ENCODE measurements around the gene ASB1.

Gene ASB1

GRCh38 chr2:238430781-238431180, 4.1 kb downstream of the ASB1 start:
- no peak for ATAC-seq
- TF ChIP-seq CREB5 (CRISPR knock-in tag; IDR thresholded peaks at IDR 0.05; ENCODE audit: low read depth): no peak
- no peak for TF ChIP-seq TCF4 (CRISPR knock-in tag; IDR thresholded peaks at IDR 0.05; ENCODE audit: borderline replicate concordance)
- TF ChIP-seq ISL1 (CRISPR knock-in tag; IDR thresholded peaks at IDR 0.05): no peak
- no peak for TF ChIP-seq PATZ1 (CRISPR knock-in tag; IDR thresholded peaks at IDR 0.05; ENCODE audit: borderline replicate concordance)
- no peak for TF ChIP-seq PPARA (CRISPR knock-in tag; IDR thresholded peaks at IDR 0.05; ENCODE audit: borderline replicate concordance)
- TF ChIP-seq BACH2 (CRISPR knock-in tag; IDR thresholded peaks at IDR 0.05; ENCODE audit: borderline replicate concordance): no peak
- no peak for TF ChIP-seq RARB (CRISPR knock-in tag; IDR thresholded peaks at IDR 0.05)
- TF ChIP-seq ZNF70 (CRISPR knock-in tag; IDR thresholded peaks at IDR 0.05): no peak
- no peak for TF ChIP-seq ZNF8 (CRISPR knock-in tag; IDR thresholded peaks at IDR 0.05)
- no peak for TF ChIP-seq ZFP3 (CRISPR knock-in tag; IDR thresholded peaks at IDR 0.05)
- TF ChIP-seq ESRRG (CRISPR knock-in tag; IDR thresholded peaks at IDR 0.05): no peak
- TF ChIP-seq GLIS3 (CRISPR knock-in tag; IDR thresholded peaks at IDR 0.05): no peak
- TF ChIP-seq ZFP30 (CRISPR knock-in tag; IDR thresholded peaks at IDR 0.05): no peak
- TF ChIP-seq SNAI2 (CRISPR knock-in tag; IDR thresholded peaks at IDR 0.05): no peak

- TF ChIP-seq TOX (CRISPR knock-in tag; IDR thresholded peaks at IDR 0.05; ENCODE audit: borderline replicate concordance) (no peak), ISL1 (CRISPR knock-in tag; IDR thresholded peaks at IDR 0.05) (no peak), ESRRG (CRISPR knock-in tag; IDR thresholded peaks at IDR 0.05) (no peak), RARB (CRISPR knock-in tag; IDR thresholded peaks at IDR 0.05) (no peak), ARNTL (CRISPR knock-in tag; IDR thresholded peaks at IDR 0.05; ENCODE audit: borderline replicate concordance, low read depth) (no peak), BACH2 (CRISPR knock-in tag; IDR thresholded peaks at IDR 0.05; ENCODE audit: borderline replicate concordance) (no peak), ZFP30 (CRISPR knock-in tag; IDR thresholded peaks at IDR 0.05) (no peak)
- ATAC-seq: no peak
These were observed 4.7 kb downstream of the ASB1 start for GRCh38 chr2:238431456-238431855.

GRCh38 chr2:238433300-238433915, 6.7 kb downstream of the ASB1 start:
- TF ChIP-seq ZNF70 (CRISPR knock-in tag; IDR thresholded peaks at IDR 0.05) (no peak), TCF4 (CRISPR knock-in tag; IDR thresholded peaks at IDR 0.05; ENCODE audit: borderline replicate concordance) (no peak), ARNTL (CRISPR knock-in tag; IDR thresholded peaks at IDR 0.05; ENCODE audit: borderline replicate concordance, low read depth) (no peak), PPARA (CRISPR knock-in tag; IDR thresholded peaks at IDR 0.05; ENCODE audit: borderline replicate concordance) (no peak), ZFP3 (CRISPR knock-in tag; IDR thresholded peaks at IDR 0.05) (no peak), RARB (CRISPR knock-in tag; IDR thresholded peaks at IDR 0.05) (no peak)
- TF ChIP-seq, protein P1, sequence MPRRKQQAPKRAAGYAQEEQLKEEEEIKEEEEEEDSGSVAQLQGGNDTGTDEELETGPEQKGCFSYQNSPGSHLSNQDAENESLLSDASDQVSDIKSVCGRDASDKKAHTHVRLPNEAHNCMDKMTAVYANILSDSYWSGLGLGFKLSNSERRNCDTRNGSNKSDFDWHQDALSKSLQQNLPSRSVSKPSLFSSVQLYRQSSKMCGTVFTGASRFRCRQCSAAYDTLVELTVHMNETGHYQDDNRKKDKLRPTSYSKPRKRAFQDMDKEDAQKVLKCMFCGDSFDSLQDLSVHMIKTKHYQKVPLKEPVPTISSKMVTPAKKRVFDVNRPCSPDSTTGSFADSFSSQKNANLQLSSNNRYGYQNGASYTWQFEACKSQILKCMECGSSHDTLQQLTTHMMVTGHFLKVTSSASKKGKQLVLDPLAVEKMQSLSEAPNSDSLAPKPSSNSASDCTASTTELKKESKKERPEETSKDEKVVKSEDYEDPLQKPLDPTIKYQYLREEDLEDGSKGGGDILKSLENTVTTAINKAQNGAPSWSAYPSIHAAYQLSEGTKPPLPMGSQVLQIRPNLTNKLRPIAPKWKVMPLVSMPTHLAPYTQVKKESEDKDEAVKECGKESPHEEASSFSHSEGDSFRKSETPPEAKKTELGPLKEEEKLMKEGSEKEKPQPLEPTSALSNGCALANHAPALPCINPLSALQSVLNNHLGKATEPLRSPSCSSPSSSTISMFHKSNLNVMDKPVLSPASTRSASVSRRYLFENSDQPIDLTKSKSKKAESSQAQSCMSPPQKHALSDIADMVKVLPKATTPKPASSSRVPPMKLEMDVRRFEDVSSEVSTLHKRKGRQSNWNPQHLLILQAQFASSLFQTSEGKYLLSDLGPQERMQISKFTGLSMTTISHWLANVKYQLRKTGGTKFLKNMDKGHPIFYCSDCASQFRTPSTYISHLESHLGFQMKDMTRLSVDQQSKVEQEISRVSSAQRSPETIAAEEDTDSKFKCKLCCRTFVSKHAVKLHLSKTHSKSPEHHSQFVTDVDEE (CRISPR knock-in tag; IDR thresholded peaks at IDR 0.05): no peak
- ATAC-seq: no peak

- ATAC-seq: peak; percentile 82
- no peak for TF ChIP-seq CREB5 (CRISPR knock-in tag; IDR thresholded peaks at IDR 0.05; ENCODE audit: low read depth)
- TF ChIP-seq TCF4 (CRISPR knock-in tag; IDR thresholded peaks at IDR 0.05; ENCODE audit: borderline replicate concordance): no peak
- no peak for TF ChIP-seq OSR1 (CRISPR knock-in tag; IDR thresholded peaks at IDR 0.05)
- no peak for TF ChIP-seq ZFP3 (CRISPR knock-in tag; IDR thresholded peaks at IDR 0.05)
- no peak for TF ChIP-seq ZNF8 (CRISPR knock-in tag; IDR thresholded peaks at IDR 0.05)
- no peak for TF ChIP-seq PPARA (CRISPR knock-in tag; IDR thresholded peaks at IDR 0.05; ENCODE audit: borderline replicate concordance)
- TF ChIP-seq, protein P1 (CRISPR knock-in tag; IDR thresholded peaks at IDR 0.05): no peak
- TF ChIP-seq ESRRG (CRISPR knock-in tag; IDR thresholded peaks at IDR 0.05): no peak
- TF ChIP-seq ZC3H10 (CRISPR knock-in tag; IDR thresholded peaks at IDR 0.05): no peak
- no peak for TF ChIP-seq SNAI2 (CRISPR knock-in tag; IDR thresholded peaks at IDR 0.05)
- TF ChIP-seq CSRNP3 (CRISPR knock-in tag; IDR thresholded peaks at IDR 0.05): no peak
These were observed 7.5 kb downstream of the ASB1 start for GRCh38 chr2:238433941-238434845.
